ENCODE measurements around the gene NRXN2. TPM values are rescaled to one million over a fixed set of nuclear protein-coding genes. Genes with fewer than 3 reads are reported as not detected.

NRXN2 gene
- total and polyA plus RNA-seq, 10 of the 15 experiments (the other 5 are each of a cell fraction or from before 2014, with no cell fraction given): 0.03 to 1.4 (median 0.23) TPM

DNA sequence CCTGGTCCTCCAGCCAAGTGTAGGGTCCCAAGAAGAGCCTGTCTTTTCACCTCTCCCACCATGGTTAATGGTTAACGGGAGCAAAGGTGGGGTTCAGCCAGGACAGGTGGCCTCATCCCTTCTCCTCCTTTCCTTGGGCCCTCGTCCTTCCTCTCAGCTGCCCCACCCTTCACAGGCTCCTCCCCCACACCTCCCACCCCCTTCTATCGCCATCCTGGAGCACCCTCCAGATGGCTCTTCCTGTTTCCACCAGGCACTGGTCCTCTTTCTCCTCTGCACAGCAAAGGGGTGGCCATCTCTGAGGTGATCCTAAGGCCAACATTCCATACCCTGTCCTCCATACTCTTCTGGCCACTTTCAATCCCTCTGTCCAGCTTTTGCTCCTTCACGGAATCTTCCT, 83.1 kb downstream of the NRXN2 start:
- Histone ChIP-seq H3K4me2 (ENCODE audit: control insufficient read depth, insufficient read depth) (no peak overlapping the region), H3K9me3 (replicated peaks; ENCODE audit: control insufficient read depth, insufficient read depth, low read length) (no peaks in the 10 kb centered on the region), H3K9ac (ENCODE audit: control insufficient read depth, insufficient read depth, low read length) (no peak overlapping the region), H3K79me2 (ENCODE audit: control insufficient read depth, insufficient read depth, low read length) (no peaks in the 10 kb centered on the region), H3K4me1 (ENCODE audit: control insufficient read depth, insufficient read depth, low read length) (no peaks in the 10 kb centered on the region), H3K27me3 (replicated peaks in 1 of 2; ENCODE audit: control insufficient read depth in 2 of 2, insufficient read depth in 2 of 2, low read length in 1 of 2) (peaks cover 6 to 14% of the 10 kb centered on the region in 2 experiments; a peak in 3 of 4 replicates), H3K27ac (ENCODE audit: control insufficient read depth, insufficient read depth) (no peak overlapping the region), H2AFZ (ENCODE audit: control insufficient read depth, low read depth, low read length) (no peak overlapping the region), H3K4me3 (no peak overlapping the region), H4K20me1 (ENCODE audit: control insufficient read depth, insufficient read depth) (no peaks in the 10 kb centered on the region), H3K36me3 (ENCODE audit: control insufficient read depth in 2 of 2, insufficient read depth in 2 of 2, low read length in 1 of 2) (no peaks in the 10 kb centered on the region)
- no peak for ATAC-seq
- FAIRE-seq: no peak
- no peak for TF ChIP-seq KAT2A (conservative IDR thresholded peaks at IDR 0.05; ENCODE audit: control insufficient read depth, low read depth, low read length)
- TF ChIP-seq PAX5 (IDR thresholded peaks at IDR 0.05; ENCODE audit: borderline replicate concordance, low read depth, low read length): no peak
- no peak for TF ChIP-seq TARDBP (IDR thresholded peaks at IDR 0.05; ENCODE audit: borderline replicate concordance)
- TF ChIP-seq NFYA (IDR thresholded peaks at IDR 0.05; ENCODE audit: borderline replicate concordance, low read depth, low read length): no peak
- TF ChIP-seq JUNB (IDR thresholded peaks at IDR 0.05): no peak
- TF ChIP-seq BRCA1 (IDR thresholded peaks at IDR 0.05; ENCODE audit: low read depth, low read length): no peak
- TF ChIP-seq, protein P1, sequence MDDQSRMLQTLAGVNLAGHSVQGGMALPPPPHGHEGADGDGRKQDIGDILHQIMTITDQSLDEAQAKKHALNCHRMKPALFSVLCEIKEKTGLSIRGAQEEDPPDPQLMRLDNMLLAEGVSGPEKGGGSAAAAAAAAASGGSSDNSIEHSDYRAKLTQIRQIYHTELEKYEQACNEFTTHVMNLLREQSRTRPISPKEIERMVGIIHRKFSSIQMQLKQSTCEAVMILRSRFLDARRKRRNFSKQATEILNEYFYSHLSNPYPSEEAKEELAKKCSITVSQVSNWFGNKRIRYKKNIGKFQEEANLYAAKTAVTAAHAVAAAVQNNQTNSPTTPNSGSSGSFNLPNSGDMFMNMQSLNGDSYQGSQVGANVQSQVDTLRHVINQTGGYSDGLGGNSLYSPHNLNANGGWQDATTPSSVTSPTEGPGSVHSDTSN (IDR thresholded peaks at IDR 0.05; ENCODE audit: insufficient replicate concordance, low read depth, low read length): no peak
- BruUV-seq (replicated peaks): no TSS peak
- intact Hi-C loops (cut with micrococcal nuclease; ENCODE audit: unreplicated experiment): no loop called here
- RAD21 ChIA-PET (ENCODE audit: unreplicated experiment): interaction anchor here (0.7 kb wide), 1 partner anchor 19 kb away, joined by 3 read pairs; no protein-coding TSS in a partner anchor
- SMC1A ChIA-PET (ENCODE audit: uncharacterized antibody, unreplicated experiment): interaction anchor here (1.2 kb wide), 1 partner anchor 191 kb away, joined by 3 read pairs; no protein-coding TSS in a partner anchor
- no peak for DNase-seq (ENCODE audit: low read depth, low spot score)
- in situ Hi-C loops (cut with MboI): no loop called here
- CTCF ChIA-PET: interaction anchor here (1.5 to 2.4 kb wide), 3 partner anchors 11 to 191 kb away, joined by 3 to 22 read pairs (median 10); no protein-coding TSS in a partner anchor
- 4% methylated on average over 4 of the region's 4 CpGs for WGBS (ENCODE audit: insufficient coverage, insufficient replicate concordance, low lambda C conversion rate, missing lambda C conversion rate)
- POLR2A ChIA-PET: interaction anchor here (0.6 kb wide), 1 partner anchor 415 kb away, joined by 4 read pairs; no protein-coding TSS in a partner anchor
